Nephron progenitor cell (in vitro differentiated cells): ENCODE measurements around the gene C19orf25.
A peak's percentile ranks its signal among the peaks of the same experiment; 100 is the strongest.

ENCODE experiments used
- DNase-seq: peaks from one replicate; pipeline ENCODE4 v3.0.0; 2021
- H3K27ac Mint-ChIP-seq: 2 replicates; pipeline ENCODE4 v1.8.0; 2021; ENCODE audit warnings: mild to moderate bottlenecking, moderate library complexity, mixed read lengths
- H3K27me3 Mint-ChIP-seq: 2 replicates; pipeline ENCODE4 v1.8.0; 2021; ENCODE audit warnings: mild to moderate bottlenecking, low read depth, mixed read lengths; ENCODE audit not compliant: poor library complexity
- H3K36me3 Mint-ChIP-seq: 2 replicates; pipeline ENCODE4 v1.8.0; 2021; ENCODE audit warnings: low read depth, mixed read lengths
- H3K4me1 Mint-ChIP-seq: 2 replicates; pipeline ENCODE4 v1.8.0; 2021; ENCODE audit warnings: mixed read lengths
- H3K4me3 Mint-ChIP-seq: 2 replicates; pipeline ENCODE4 v1.8.0; 2021; ENCODE audit warnings: mild to moderate bottlenecking, moderate library complexity, mixed read lengths
- H3K9me3 Mint-ChIP-seq: 2 replicates; pipeline ENCODE4 v1.8.0; 2021; ENCODE audit warnings: mild to moderate bottlenecking, moderate library complexity, mixed read lengths
- TF ChIP-seq, protein P1 (sequence below): fragments of 200-600 bp; sonication (generic); IDR thresholded peaks from 2 replicates; pipeline ENCODE4 v1.5.0; 2021; ENCODE audit warnings: antibody characterized with exemption

The C19orf25 gene

DNA sequence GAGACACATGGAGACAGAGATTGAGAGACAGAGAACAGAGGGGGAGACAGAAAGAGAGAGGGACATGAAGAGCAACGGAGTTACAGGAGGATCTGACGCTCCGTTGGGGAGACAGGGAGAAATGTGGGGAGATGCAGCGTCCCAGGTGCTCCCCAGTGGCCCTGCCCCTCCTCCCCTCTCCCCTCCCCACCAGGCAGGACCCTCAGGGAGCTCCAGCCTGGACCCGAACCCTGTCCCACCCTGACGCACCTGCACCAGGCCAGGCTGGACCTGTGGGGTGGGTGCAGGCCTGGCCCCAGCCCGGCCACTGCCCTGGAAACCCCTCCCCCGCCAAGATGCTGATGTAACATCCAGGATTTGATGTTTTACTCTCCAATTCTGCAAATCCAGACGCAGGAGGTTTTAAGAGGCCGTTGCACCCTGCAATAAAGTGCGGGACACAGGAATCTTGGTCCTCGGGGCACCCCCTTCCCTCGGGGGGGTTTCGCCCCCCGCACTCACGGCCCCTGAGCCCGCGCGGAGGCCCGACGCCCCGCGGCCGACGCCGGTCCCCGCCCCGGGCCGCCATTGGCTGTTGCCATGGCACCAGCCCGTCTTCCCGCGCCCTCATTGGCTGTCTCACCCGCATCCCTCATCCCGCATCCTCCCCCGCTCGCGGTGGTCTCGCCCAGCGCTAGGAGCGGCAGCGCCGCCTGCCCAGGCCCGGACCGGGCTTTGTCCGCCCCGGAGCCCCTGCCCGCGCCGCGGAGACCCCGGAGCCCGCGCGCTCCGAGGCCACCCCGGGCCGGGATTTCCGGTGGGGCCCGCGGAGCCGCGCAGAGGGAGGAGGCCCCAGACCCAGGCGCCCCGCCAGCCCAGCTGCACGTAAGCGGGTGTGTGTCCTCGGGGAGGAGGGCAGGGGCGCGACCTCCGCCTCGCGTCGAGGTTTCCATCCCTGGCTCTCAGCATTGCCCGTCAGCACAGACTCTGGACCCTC, 29.3 kb downstream of the C19orf25 start, which contains the start of gene APC2:
Gene APC2, plus strand, starts transcription at position 655 of the 976 bp plus-strand sequence. CDS start 2,881 bp downstream, outside the sequence.
- no peaks in the 10 kb centered on the region for H3K36me3 Mint-ChIP-seq
- peaks cover 10% of the 10 kb centered on the region for H3K4me1 Mint-ChIP-seq
- peak; percentile 77 for DNase-seq
- H3K27ac Mint-ChIP-seq: no peak within 1 kb of the TSS
- peaks cover 4% of the 10 kb centered on the region for H3K9me3 Mint-ChIP-seq
- H3K27me3 Mint-ChIP-seq: peaks cover 90% of the 10 kb centered on the region
- H3K4me3 Mint-ChIP-seq: peak within 1 kb of the TSS; percentile 47
- TF ChIP-seq, protein P1, sequence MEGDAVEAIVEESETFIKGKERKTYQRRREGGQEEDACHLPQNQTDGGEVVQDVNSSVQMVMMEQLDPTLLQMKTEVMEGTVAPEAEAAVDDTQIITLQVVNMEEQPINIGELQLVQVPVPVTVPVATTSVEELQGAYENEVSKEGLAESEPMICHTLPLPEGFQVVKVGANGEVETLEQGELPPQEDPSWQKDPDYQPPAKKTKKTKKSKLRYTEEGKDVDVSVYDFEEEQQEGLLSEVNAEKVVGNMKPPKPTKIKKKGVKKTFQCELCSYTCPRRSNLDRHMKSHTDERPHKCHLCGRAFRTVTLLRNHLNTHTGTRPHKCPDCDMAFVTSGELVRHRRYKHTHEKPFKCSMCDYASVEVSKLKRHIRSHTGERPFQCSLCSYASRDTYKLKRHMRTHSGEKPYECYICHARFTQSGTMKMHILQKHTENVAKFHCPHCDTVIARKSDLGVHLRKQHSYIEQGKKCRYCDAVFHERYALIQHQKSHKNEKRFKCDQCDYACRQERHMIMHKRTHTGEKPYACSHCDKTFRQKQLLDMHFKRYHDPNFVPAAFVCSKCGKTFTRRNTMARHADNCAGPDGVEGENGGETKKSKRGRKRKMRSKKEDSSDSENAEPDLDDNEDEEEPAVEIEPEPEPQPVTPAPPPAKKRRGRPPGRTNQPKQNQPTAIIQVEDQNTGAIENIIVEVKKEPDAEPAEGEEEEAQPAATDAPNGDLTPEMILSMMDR: no peak

DNA sequence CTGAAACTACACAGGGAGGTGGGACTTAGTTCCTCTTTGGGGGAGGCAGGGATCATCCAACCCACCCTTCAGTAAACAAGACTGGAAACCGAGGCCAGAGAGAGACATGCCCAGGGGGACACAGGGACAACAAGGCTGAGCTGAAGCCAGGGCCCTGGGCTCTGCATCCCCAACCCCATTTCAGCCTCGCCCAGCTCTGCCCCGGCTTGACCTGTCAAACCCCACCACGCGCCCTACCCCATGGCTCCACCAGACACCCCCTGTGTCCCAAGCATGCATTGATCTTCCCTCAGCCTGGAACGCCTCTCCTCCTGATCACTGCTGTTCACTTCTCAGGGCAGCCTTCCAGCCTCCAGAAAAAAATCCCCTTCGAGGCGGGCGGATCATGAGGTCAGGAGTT, 31.1 kb downstream of the C19orf25 start:
- peaks cover 5% of the 10 kb centered on the region for H3K4me1 Mint-ChIP-seq
- H3K4me3 Mint-ChIP-seq: no peak overlapping the region
- TF ChIP-seq, protein P1: no peak
- no peaks in the 10 kb centered on the region for H3K9me3 Mint-ChIP-seq
- peaks cover under 1% of the 10 kb centered on the region for H3K36me3 Mint-ChIP-seq
- peaks cover 85% of the 10 kb centered on the region for H3K27me3 Mint-ChIP-seq
- no peak for DNase-seq
- no peak overlapping the region for H3K27ac Mint-ChIP-seq

DNA sequence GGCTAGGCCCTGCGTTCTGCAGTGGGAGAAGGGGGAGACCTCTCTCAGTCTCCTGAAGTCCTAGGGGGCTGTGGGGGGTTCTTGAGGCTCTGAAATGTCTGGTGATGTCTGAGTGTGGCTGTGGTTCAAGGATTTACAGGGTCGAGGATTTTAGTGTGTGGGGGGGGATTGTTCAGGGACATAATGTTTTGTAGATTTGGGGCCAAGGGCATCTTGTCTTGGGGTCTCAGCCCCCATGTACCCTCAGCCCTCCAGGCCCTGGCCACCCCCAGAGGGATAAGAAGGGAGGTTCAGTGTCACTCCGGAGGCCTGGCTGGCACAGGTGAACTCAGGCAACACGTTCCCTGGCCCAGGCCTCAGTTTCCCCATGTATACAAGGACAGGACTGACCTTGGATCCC, 31.5 kb downstream of the C19orf25 start:
- Mint-ChIP-seq H3K4me3 (peak overlapping the region; percentile 31), H3K27ac (no peak overlapping the region), H3K36me3 (peaks cover 4% of the 10 kb centered on the region), H3K4me1 (peaks cover 9% of the 10 kb centered on the region), H3K9me3 (no peaks in the 10 kb centered on the region), H3K27me3 (peaks cover 81% of the 10 kb centered on the region)
- no peak for DNase-seq
- TF ChIP-seq, protein P1: no peak

DNA sequence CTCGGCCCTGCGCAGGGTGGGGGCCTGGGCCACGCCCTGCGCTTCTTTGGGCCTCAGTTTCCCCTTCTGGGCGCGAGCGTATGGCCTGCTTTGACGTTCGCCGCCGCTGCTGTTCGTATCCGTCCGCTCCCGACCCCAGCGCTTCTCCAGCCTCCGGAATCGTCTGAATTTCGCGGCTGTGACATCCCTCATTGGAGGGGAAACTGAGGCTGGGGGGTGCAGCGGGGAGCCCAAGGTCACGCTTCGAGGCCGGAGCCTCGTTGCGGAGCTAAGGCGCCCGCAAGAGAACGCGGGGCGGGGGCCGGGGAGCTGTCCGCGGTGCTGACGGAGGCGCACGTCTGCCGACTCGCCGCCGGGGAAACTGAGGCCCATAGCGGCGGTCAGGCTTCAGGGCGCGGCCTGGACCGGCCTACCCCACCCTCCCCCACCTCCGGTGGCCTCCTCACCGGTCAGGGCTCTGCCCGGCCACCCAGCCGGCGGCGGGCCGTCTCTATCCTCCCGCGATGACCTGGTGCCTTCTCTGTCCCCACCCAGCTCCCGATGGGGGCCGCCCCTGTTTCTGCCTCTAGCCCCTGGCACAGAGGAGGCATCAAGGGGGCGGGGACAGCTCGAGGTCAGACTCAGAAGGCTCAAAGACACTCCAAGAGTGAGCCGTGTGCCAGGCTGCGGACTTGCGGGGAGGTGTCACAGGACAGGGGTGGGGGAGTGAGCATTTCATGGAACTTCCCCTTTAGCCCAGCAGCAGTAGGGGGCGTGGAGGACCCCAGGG, 32.1 kb downstream of the C19orf25 start:
- no peaks in the 10 kb centered on the region for H3K9me3 Mint-ChIP-seq
- H3K27ac Mint-ChIP-seq: no peak overlapping the region
- peak overlapping the region; percentile 64 for H3K4me3 Mint-ChIP-seq
- peaks cover 78% of the 10 kb centered on the region for H3K27me3 Mint-ChIP-seq
- peaks cover 11% of the 10 kb centered on the region for H3K36me3 Mint-ChIP-seq
- peaks cover 10% of the 10 kb centered on the region for H3K4me1 Mint-ChIP-seq
- TF ChIP-seq, protein P1: no peak
- DNase-seq: peak; percentile 78

DNA sequence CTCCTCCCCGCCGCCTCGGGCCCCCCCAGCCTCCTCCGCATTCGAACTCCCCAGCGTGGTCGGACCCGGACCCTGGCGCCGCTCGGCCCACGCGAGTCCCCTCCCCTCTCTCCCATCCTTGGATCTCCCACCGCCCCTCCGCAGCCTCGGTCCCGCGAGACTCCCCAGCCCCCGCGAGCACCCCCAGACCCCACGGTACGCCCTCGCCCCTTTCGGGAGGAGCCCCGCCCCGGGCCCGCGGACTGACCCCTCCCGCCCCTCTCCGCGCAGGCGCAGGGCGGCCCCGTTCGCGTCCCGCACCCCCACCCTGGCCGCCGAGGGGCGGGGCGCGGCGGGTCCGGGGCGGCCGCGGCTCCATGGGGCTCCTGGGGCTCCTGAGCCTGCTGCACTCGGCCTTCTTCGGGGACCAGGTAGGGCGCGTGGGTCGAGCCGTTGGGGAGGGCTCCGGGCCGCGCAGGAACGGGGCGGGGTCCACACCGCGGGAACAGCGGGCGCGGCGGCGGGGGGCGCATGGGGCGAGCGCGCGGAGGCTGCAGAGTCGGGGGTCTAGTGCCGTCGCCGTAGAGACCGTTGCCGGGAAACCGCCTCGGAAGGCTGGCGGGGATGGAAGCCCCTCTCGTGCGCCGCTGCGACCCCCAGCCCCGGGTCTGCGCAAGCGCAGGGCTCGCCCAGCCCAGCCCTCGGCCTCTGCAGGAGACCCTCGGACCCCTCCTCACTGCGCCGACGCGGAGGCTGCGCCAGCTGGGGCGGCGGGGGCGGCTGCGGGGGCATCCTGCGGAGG, 32.9 kb downstream of the C19orf25 start:
- Mint-ChIP-seq H3K4me1 (peaks cover 15% of the 10 kb centered on the region), H3K36me3 (peaks cover 18% of the 10 kb centered on the region), H3K9me3 (no peaks in the 10 kb centered on the region), H3K4me3 (peak overlapping the region; percentile 11), H3K27me3 (peaks cover 70% of the 10 kb centered on the region), H3K27ac (no peak overlapping the region)
- TF ChIP-seq, protein P1: no peak
- peak; percentile 77 for DNase-seq
